HepG2 (cell line): ENCODE results near the gene MARCHF9. TPM values are rescaled to one million over a fixed set of nuclear protein-coding genes. Genes with fewer than 3 reads are reported as not detected.

ENCODE experiments used
- AGO1 ChIP-seq: fragments of 200-400 bp; formaldehyde crosslinking; IDR thresholded peaks from 2 replicates; pipeline ENCODE4 v1.6.1; 2017; ENCODE audit warnings: mild to moderate bottlenecking, low read depth, low read length, moderate library complexity; ENCODE audit not compliant: poor library complexity, severe bottlenecking
- AGO2 ChIP-seq: fragments of 200-400 bp; formaldehyde crosslinking; optimal IDR thresholded peaks from 2 replicates; pipeline ENCODE3; 2017; ENCODE audit warnings: mild to moderate bottlenecking, low read depth, low read length, moderate library complexity
- ETV5 ChIP-seq: IDR thresholded peaks from 2 replicates; pipeline ENCODE4 v1.6.1; 2018; ENCODE audit warnings: missing biosample characterization, missing genetic modification reagents, inconsistent platforms, borderline replicate concordance
- MTA1 ChIP-seq: sonication (generic); formaldehyde crosslinking; IDR thresholded peaks from 2 replicates; pipeline ENCODE4 v1.4.0; 2020; ENCODE audit warnings: missing genetic modification reagents, mild to moderate bottlenecking, borderline replicate concordance
- MXI1 ChIP-seq: IDR thresholded peaks from 3 replicates; pipeline ENCODE4 v1.6.1; 2012; ENCODE audit warnings: low read depth, low read length, inconsistent platforms, borderline replicate concordance
- NR1H2 ChIP-seq: sonication (generic); formaldehyde crosslinking; IDR thresholded peaks from 2 replicates; pipeline ENCODE4 v1.8.1; 2022; ENCODE audit warnings: low read depth, missing genetic modification reagents, borderline replicate concordance
- RNF219 ChIP-seq: sonication (generic); formaldehyde crosslinking; IDR thresholded peaks from 2 replicates; pipeline ENCODE4 v1.5.0; 2020; ENCODE audit warnings: mild to moderate bottlenecking, missing genetic modification reagents
- SP140L ChIP-seq: sonication (generic); formaldehyde crosslinking; IDR thresholded peaks from 2 replicates; pipeline ENCODE4 v1.4.0; 2020; ENCODE audit warnings: missing genetic modification reagents, borderline replicate concordance
- ZBTB49 ChIP-seq: sonication (generic); formaldehyde crosslinking; IDR thresholded peaks from 2 replicates; pipeline ENCODE4 v1.4.0; 2020; ENCODE audit warnings: missing genetic modification reagents, borderline replicate concordance
- ZKSCAN1 ChIP-seq: fragments of 150-350 bp; IDR thresholded peaks from 2 replicates; pipeline ENCODE4 v1.6.1; 2014; ENCODE audit warnings: low read length
- ZNF138 ChIP-seq: sonication (generic); formaldehyde crosslinking; IDR thresholded peaks from 2 replicates; pipeline ENCODE4 v1.5.0; 2020; ENCODE audit warnings: mild to moderate bottlenecking, low read depth, missing genetic modification reagents
- ZNF17 ChIP-seq: sonication (generic); formaldehyde crosslinking; IDR thresholded peaks from 2 replicates; pipeline ENCODE4 v1.5.0; 2020; ENCODE audit warnings: mild to moderate bottlenecking, missing genetic modification reagents
- ZNF768 ChIP-seq: sonication (generic); formaldehyde crosslinking; IDR thresholded peaks from 2 replicates; pipeline ENCODE4 v1.4.0; 2020; ENCODE audit warnings: missing genetic modification reagents
- ZNF788 ChIP-seq: sonication (generic); formaldehyde crosslinking; IDR thresholded peaks from 2 replicates; pipeline ENCODE4 v1.5.0; 2020; ENCODE audit warnings: mild to moderate bottlenecking, missing genetic modification reagents, borderline replicate concordance
- polyA plus RNA-seq, 8 experiments: library from polyadenylated mRNA; depleted of rRNA in 3 of 8; stranded (reverse) in 7 of 8; unstranded in 1 of 8; fragments of >200 nt; fragmentation: Illumina TruSeq in 4 of 8; extraction: Trizol in 4 of 8; gene quantifications; 2 replicates each; pipeline versions ENCODE4 v1.2.1 to v1.2.3, GENCODE V29; 2011 to 2016; ENCODE audit warnings: low read depth in 4 of 8, missing spikeins in 1 of 8, mixed read lengths in 1 of 8; ENCODE audit not compliant: insufficient read depth in 1 of 8
- total RNA-seq, 5 experiments: library from RNA; depleted of rRNA; stranded (reverse); fragments of >200 nt; fragmentation: Illumina TruSeq; extraction: Trizol; gene quantifications; 2 replicates each; pipeline ENCODE4 v1.2.3, GENCODE V29; 2016; ENCODE audit warnings: low read depth in 1 of 5
- TF ChIP-seq, protein P1 (sequence below): IDR thresholded peaks from 2 replicates; pipeline ENCODE4 v1.6.1; 2016; ENCODE audit warnings: missing genetic modification reagents, missing compliant biosample characterization

The MARCHF9 gene
- total and polyA plus RNA-seq, 2 of the 13 experiments (the other 11 are each of a cell fraction or from before 2014, with no cell fraction given) = 5.7 to 9.6 TPM

- no peak for TF ChIP-seq ZBTB49 (CRISPR knock-in tag)
- TF ChIP-seq, protein P1, sequence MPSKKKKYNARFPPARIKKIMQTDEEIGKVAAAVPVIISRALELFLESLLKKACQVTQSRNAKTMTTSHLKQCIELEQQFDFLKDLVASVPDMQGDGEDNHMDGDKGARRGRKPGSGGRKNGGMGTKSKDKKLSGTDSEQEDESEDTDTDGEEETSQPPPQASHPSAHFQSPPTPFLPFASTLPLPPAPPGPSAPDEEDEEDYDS (CRISPR knock-in tag) = no peak
- TF ChIP-seq ZNF138 = no peak
- TF ChIP-seq AGO2 = peak; percentile 90
- TF ChIP-seq ZNF768 (CRISPR knock-in tag) = no peak
- peak; percentile 24; the same call in 1 of the 2 replicates for TF ChIP-seq ZNF788 (CRISPR knock-in tag)
- TF ChIP-seq AGO1 = peak; percentile 95
- no peak for TF ChIP-seq ZNF17
- no peak for TF ChIP-seq MTA1
- no peak for TF ChIP-seq NR1H2
- no peak for TF ChIP-seq RNF219 (CRISPR knock-in tag)
- TF ChIP-seq MXI1 = no peak
- TF ChIP-seq ZKSCAN1 = no peak
- no peak for TF ChIP-seq SP140L (CRISPR knock-in tag)
- TF ChIP-seq ETV5 (CRISPR knock-in tag) = no peak
These were observed 11.0 kb downstream of the MARCHF9 start (continued) for GRCh38 chr12:57765698-57766463.
